Measurements from ENCODE around the gene CACNA1C. TPM values are rescaled to one million over a fixed set of nuclear protein-coding genes. Genes with fewer than 3 reads are reported as not detected.

The CACNA1C gene
- total and polyA plus RNA-seq, 2 donors (not counting 1 experiment from before 2014, with no cell fraction given), result 0.01 to 0.02 TPM

DNA sequence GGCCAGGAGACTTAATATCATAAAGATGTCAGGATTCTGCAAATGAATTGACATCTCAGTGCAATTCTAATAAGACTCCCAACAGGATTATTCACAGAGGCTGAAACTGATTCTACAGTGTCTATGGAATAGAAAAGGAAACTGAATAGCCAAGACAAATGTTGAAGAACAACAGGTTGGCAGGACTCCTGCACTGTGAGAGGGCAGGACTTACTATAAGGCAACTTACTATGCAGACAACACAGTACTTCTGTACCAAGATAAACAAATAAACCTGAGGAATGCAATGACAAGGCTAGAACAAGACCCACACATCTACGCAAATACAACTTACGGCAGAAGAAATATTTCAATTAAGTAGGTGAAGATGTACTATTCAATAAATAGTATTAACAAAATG lies 609.7 kb downstream of the CACNA1C start:
- intact Hi-C loops (cut with micrococcal nuclease), result no loop called here

More for the DNA sequence above, 609.7 kb downstream of the CACNA1C start:
- Mint-ChIP-seq H3K27me3 (no peaks in the 10 kb centered on the region), H3K9me3 (ENCODE audit: insufficient read depth) (no peaks in the 10 kb centered on the region), H3K4me1 (no peaks in the 10 kb centered on the region), H3K4me3 (no peak overlapping the region), H3K27ac (no peak overlapping the region)
- no peak overlapping the region for H3K4me2 ChIP-seq (replicated peaks; ENCODE audit: low read depth, low read length, poor library complexity, severe bottlenecking)
- H3K4me1 ChIP-seq (ENCODE audit: control insufficient read depth in 2 of 2, insufficient read depth in 2 of 2, low read length in 2 of 2), result no peaks in the 10 kb centered on the region
- DNase-seq, result no peak
- H3K27me3 ChIP-seq (replicated peaks in 1 of 4; ENCODE audit: control extremely low read depth in 1 of 4, control insufficient read depth in 3 of 4, insufficient read depth in 4 of 4, low read length in 3 of 4), result no peaks in the 10 kb centered on the region
- no peaks in the 10 kb centered on the region for H3K36me3 ChIP-seq (replicated peaks in 1 of 2; ENCODE audit: control extremely low read depth in 1 of 2, control insufficient read depth in 1 of 2, extremely low read depth in 1 of 2, insufficient read depth in 2 of 2, low read length in 1 of 2)
- ChIA-PET POLR2A (no interaction called here), CTCF (no interaction called here)
- H3K9ac ChIP-seq (ENCODE audit: low read length), result no peak overlapping the region
- no peak for ATAC-seq (ENCODE audit: low read depth)
- no peaks in the 10 kb centered on the region for H3K9me3 ChIP-seq (ENCODE audit: control extremely low read depth in 1 of 3, control insufficient read depth in 2 of 3, insufficient read depth in 1 of 3, low read length in 2 of 3)
- no peaks in the 10 kb centered on the region for H4K20me1 ChIP-seq (ENCODE audit: control insufficient read depth, insufficient read depth, low read length, poor library complexity, severe bottlenecking)
- WGBS (ENCODE audit: insufficient coverage), result no CpG with 5 or more reads among the region's 2 CpGs
- no peak overlapping the region for H2AFZ ChIP-seq (ENCODE audit: insufficient read depth, low read depth, low read length, poor library complexity, severe bottlenecking)
- H3K79me2 ChIP-seq (ENCODE audit: control insufficient read depth, insufficient read depth, low read length), result no peaks in the 10 kb centered on the region
- H3K27ac ChIP-seq (ENCODE audit: low read length in 2 of 2), result no peak overlapping the region
- TF ChIP-seq CTCF (IDR thresholded peaks at IDR 0.05) (no peak), EZH2 (IDR thresholded peaks at IDR 0.05; ENCODE audit: borderline replicate concordance, insufficient read depth, low read depth, low read length, poor library complexity, severe bottlenecking) (no peak)
- H3K4me3 ChIP-seq (ENCODE audit: control extremely low read depth in 1 of 5, extremely low read depth in 1 of 5, insufficient read depth in 1 of 5, low read depth in 2 of 5, low read length in 4 of 5), result no peak overlapping the region

All from B cell (primary cell).